ENCODE results near the gene PCP2.
"Not testable (repeated sequence)": the region's sequence is repeated elsewhere in the genome, so short reads cannot be mapped to it uniquely, and the experiment has no call there.

PCP2 gene

GRCh38 chr19:7652061-7652641 is 18.6 kb upstream of the PCP2 start:
- peaks cover 10% of the 10 kb centered on the region for H3K27me3 ChIP-seq (ENCODE audit: insufficient read depth, low read length)
- no peaks in the 10 kb centered on the region for H3K4me1 ChIP-seq (ENCODE audit: insufficient read depth, low read length)
- H2AFZ ChIP-seq (ENCODE audit: low read depth, low read length): no peak overlapping the region
- no peaks in the 10 kb centered on the region for H3K9me3 ChIP-seq (ENCODE audit: low read length)
- H3K4me3 ChIP-seq (ENCODE audit: low read length): peak overlapping the region; percentile 18
- H3K36me3 ChIP-seq (ENCODE audit: insufficient read depth, low read length): no peaks in the 10 kb centered on the region

- H3K36me3 ChIP-seq (ENCODE audit: insufficient read depth, low read length): no peaks in the 10 kb centered on the region
- H3K4me3 ChIP-seq (ENCODE audit: low read length): no peak overlapping the region
- H3K9me3 ChIP-seq (ENCODE audit: low read length): no peaks in the 10 kb centered on the region
- H2AFZ ChIP-seq (ENCODE audit: low read depth, low read length): no peak overlapping the region
- no peaks in the 10 kb centered on the region for H3K4me1 ChIP-seq (ENCODE audit: insufficient read depth, low read length)
- peaks cover 10% of the 10 kb centered on the region for H3K27me3 ChIP-seq (ENCODE audit: insufficient read depth, low read length)
Measured at GRCh38 chr19:7650148-7650547, 16.6 kb upstream of the PCP2 start.

DNA sequence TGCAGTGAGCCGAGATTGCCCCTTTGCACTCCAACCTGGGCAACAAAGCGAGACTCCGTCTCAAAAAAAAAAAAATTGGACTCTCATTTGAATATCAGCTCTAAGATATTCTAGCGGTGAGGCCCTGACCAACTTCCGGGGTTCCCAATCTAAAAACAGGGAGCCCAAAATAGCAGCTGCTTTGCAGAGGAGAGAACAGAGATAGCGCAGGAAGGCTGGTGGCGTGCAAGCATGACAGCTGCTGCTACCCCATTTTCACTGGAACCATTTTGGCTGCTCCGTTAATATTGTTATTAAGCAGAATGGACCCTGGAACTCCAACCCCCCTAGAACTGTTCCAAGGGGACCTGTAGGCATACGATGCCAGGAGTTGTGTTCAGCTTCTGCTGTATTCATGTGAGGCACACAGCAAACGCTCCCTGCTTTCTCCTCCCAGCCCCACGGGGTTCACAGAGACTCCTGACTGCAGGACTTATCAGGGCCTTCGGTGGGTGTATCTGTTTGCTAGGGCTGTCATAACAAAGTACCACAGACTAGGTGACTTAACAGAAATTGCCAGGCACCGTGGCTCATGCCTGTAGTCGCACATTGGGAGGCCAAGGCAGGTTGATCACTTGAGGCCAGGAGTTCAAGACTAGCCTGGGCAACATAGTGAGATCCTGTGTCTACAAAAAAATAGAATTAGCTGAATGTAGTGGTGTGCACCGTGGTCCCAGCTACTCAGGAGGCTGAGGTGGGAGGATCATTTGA is 14.9 kb upstream of the PCP2 start:
- Histone ChIP-seq H3K9me3 (ENCODE audit: low read length) (no peaks in the 10 kb centered on the region), H2AFZ (ENCODE audit: low read depth, low read length) (no peak overlapping the region), H3K27me3 (ENCODE audit: insufficient read depth, low read length) (peaks cover 10% of the 10 kb centered on the region), H3K4me1 (ENCODE audit: insufficient read depth, low read length) (no peaks in the 10 kb centered on the region), H3K4me3 (ENCODE audit: low read length) (no peak overlapping the region), H3K36me3 (ENCODE audit: insufficient read depth, low read length) (no peaks in the 10 kb centered on the region)

DNA sequence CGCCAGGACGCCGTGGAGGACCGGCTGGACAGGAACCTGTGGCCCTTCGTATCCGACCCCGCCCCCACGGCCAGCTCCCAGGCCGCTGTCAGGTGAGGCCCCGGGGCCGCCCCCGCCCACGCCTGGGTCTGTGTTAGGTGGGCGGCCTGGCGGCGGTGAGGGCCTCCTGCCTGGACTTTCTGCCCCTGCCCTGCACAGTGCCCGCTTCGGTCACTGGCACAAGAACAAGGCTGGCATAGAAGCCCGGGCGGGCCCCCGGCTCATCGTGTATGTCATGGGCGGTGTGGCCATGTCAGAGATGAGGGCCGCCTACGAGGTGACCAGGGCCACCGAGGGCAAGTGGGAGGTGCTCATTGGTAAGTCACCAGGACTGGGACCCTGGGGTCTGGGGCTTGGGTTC is 13.6 kb upstream of the PCP2 start:
- no peaks in the 10 kb centered on the region for H3K36me3 ChIP-seq (ENCODE audit: insufficient read depth, low read length)
- no peak overlapping the region for H2AFZ ChIP-seq (ENCODE audit: low read depth, low read length)
- no peak overlapping the region for H3K4me3 ChIP-seq (ENCODE audit: low read length)
- H3K27me3 ChIP-seq (ENCODE audit: insufficient read depth, low read length): peaks cover 10% of the 10 kb centered on the region
- no peaks in the 10 kb centered on the region for H3K4me1 ChIP-seq (ENCODE audit: insufficient read depth, low read length)
- no peaks in the 10 kb centered on the region for H3K9me3 ChIP-seq (ENCODE audit: low read length)

DNA sequence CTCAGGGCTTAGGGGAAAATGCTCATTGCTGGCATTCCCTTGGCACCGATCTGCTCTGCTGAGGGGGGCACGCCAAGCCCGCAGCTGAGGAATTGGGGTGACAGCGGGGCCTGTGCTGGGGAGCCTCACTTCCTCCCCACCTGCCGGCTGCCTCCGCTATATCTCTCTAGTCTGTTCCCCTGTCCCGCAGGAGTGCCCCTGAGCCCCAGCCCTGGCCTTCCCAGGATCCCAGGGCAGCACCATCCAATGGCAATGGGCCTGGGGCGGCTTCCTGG is 12.8 kb upstream of the PCP2 start:
- Histone ChIP-seq H3K9me3 (ENCODE audit: low read length) (no peaks in the 10 kb centered on the region), H3K4me3 (ENCODE audit: low read length) (no peak overlapping the region), H3K36me3 (ENCODE audit: insufficient read depth, low read length) (no peaks in the 10 kb centered on the region), H3K27me3 (ENCODE audit: insufficient read depth, low read length) (peaks cover 10% of the 10 kb centered on the region), H2AFZ (ENCODE audit: low read depth, low read length) (no peak overlapping the region), H3K4me1 (ENCODE audit: insufficient read depth, low read length) (no peaks in the 10 kb centered on the region)

GRCh38 chr19:7645656-7646425 is 12.3 kb upstream of the PCP2 start:
- peaks cover 5% of the 10 kb centered on the region for H3K27me3 ChIP-seq (ENCODE audit: insufficient read depth, low read length)
- no peak overlapping the region for H3K4me3 ChIP-seq (ENCODE audit: low read length)
- no peaks in the 10 kb centered on the region for H3K9me3 ChIP-seq (ENCODE audit: low read length)
- H2AFZ ChIP-seq (ENCODE audit: low read depth, low read length): no peak overlapping the region
- no peaks in the 10 kb centered on the region for H3K36me3 ChIP-seq (ENCODE audit: insufficient read depth, low read length)
- H3K4me1 ChIP-seq (ENCODE audit: insufficient read depth, low read length): no peaks in the 10 kb centered on the region

DNA sequence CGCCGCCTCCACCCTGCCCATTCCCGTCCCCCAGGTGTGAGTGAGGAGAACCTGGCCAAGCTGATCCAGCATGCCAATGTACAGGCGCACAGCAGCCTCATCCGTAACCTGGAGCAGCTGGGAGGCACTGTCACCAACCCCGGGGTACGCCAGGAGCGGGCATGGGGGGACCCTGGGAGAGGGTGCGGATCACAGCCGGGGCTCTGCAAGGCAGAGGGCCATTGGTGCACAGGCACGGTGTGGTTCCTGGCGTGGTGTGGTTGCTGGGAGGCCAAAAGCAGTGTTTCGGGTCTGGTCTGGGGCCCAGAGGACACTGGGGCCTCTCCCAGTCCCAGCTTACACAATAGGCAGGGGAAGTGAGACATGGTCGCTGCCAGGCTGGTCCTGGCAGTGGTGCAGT is 11.6 kb upstream of the PCP2 start:
- Histone ChIP-seq H2AFZ (ENCODE audit: low read depth, low read length) (no peak overlapping the region), H3K4me3 (ENCODE audit: low read length) (no peak overlapping the region), H3K36me3 (ENCODE audit: insufficient read depth, low read length) (no peaks in the 10 kb centered on the region), H3K9me3 (ENCODE audit: low read length) (no peaks in the 10 kb centered on the region), H3K4me1 (ENCODE audit: insufficient read depth, low read length) (no peaks in the 10 kb centered on the region), H3K27me3 (ENCODE audit: insufficient read depth, low read length) (peaks cover 1% of the 10 kb centered on the region)

- no peak overlapping the region for H3K4me3 ChIP-seq (ENCODE audit: low read length)
- H3K4me1 ChIP-seq (ENCODE audit: insufficient read depth, low read length): no peaks in the 10 kb centered on the region
- H3K27me3 ChIP-seq (ENCODE audit: insufficient read depth, low read length): no peaks in the 10 kb centered on the region
Measured at GRCh38 chr19:7644550-7644877, 11.0 kb upstream of the PCP2 start.

DNA sequence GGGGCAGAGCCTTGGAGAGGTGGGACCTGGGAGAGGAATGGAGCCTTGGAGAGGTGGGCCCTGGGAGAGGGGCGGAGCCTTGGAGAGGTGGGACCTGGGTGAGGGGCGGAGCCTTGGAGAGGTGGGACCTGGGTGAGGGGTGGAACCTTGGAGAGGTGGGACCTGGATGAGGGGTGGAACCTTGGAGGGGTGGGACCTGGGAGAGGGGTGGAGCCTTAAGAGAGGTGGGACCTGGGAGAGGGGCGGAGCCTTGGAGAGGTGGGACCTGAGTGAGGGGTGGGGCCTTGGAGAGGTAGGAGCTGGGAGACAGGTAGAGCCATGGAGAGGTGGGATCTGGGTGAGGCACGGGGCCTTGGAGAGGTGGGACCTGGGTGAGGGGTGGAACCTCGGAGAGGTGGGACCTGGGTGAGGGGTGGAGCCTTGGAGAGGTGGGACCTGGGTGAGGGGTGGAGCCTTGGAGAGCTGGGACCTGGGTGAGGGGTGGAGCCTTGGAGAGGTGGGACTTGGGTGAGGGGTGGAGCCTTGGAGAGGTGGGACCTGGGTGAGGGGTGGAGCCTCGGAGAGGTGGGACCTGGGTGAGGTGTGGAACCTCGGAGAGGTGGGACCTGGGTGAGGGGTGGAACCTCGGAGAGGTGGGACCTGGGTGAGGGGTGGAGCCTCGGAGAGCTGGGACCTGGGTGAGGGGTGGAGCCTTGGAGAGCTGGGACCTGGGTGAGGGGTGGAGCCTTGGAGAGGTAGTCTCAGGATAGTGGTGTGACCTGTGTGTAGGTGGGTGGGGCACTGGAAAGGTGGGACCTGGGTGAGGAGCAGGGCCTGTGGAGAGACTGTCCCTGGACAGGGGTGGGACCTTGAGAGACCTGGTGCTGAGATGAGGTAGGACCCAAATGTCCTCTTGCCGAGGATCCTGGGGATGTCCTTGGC is 10.4 kb upstream of the PCP2 start:
- H3K27me3 ChIP-seq (ENCODE audit: insufficient read depth, low read length); H3K4me3 ChIP-seq (ENCODE audit: low read length); H3K9me3 ChIP-seq (ENCODE audit: low read length); H3K36me3 ChIP-seq (ENCODE audit: insufficient read depth, low read length); H2AFZ ChIP-seq (ENCODE audit: low read depth, low read length); H3K4me1 ChIP-seq (ENCODE audit: insufficient read depth, low read length): not testable (repeated sequence)

More at GRCh38 chr19:7644550-7644877, 11.0 kb upstream of the PCP2 start:
- no peak overlapping the region for H2AFZ ChIP-seq (ENCODE audit: low read depth, low read length)
- no peaks in the 10 kb centered on the region for H3K36me3 ChIP-seq (ENCODE audit: insufficient read depth, low read length)
- H3K9me3 ChIP-seq (ENCODE audit: low read length): no peaks in the 10 kb centered on the region

DNA sequence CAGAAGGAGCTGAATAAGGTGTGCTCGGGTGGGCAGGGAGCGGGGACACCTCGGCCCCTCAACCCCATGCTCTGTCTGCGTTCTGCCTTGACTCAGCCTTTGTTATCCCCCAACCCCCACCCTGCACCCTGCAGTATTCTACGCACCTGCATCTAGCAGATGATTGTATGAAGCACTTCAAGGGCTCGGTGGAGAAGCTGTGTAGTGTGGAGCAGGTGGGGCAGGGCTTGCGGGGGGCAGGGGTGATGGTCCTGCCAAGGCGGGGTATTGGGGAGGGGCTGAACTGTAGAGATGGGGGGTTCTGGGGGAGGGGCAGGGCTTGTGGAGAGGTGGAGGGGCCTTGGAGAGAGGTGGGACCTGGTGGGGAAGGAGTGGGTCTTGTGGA is 9.5 kb upstream of the PCP2 start:
- Histone ChIP-seq H3K4me3 (ENCODE audit: low read length) (no peak overlapping the region), H3K4me1 (ENCODE audit: insufficient read depth, low read length) (no peaks in the 10 kb centered on the region), H3K27me3 (ENCODE audit: insufficient read depth, low read length) (no peaks in the 10 kb centered on the region), H3K9me3 (ENCODE audit: low read length) (no peaks in the 10 kb centered on the region), H2AFZ (ENCODE audit: low read depth, low read length) (no peak overlapping the region), H3K36me3 (ENCODE audit: insufficient read depth, low read length) (no peaks in the 10 kb centered on the region)

GRCh38 chr19:7642295-7643030 is 8.9 kb upstream of the PCP2 start:
- Histone ChIP-seq H3K4me3 (ENCODE audit: low read length) (no peak overlapping the region), H3K36me3 (ENCODE audit: insufficient read depth, low read length) (no peaks in the 10 kb centered on the region), H3K9me3 (ENCODE audit: low read length) (no peaks in the 10 kb centered on the region), H3K4me1 (ENCODE audit: insufficient read depth, low read length) (no peaks in the 10 kb centered on the region), H2AFZ (ENCODE audit: low read depth, low read length) (no peak overlapping the region), H3K27me3 (ENCODE audit: insufficient read depth, low read length) (peaks cover 2% of the 10 kb centered on the region)

GRCh38 chr19:7641290-7642276 is 8.1 kb upstream of the PCP2 start:
- Histone ChIP-seq H3K9me3 (ENCODE audit: low read length) (no peaks in the 10 kb centered on the region), H3K4me3 (ENCODE audit: low read length) (no peak overlapping the region), H2AFZ (ENCODE audit: low read depth, low read length) (no peak overlapping the region)

More at GRCh38 chr19:7641290-7642276, 8.1 kb upstream of the PCP2 start:
- H3K27me3 ChIP-seq (ENCODE audit: insufficient read depth, low read length): peaks cover 7% of the 10 kb centered on the region
- H3K4me1 ChIP-seq (ENCODE audit: insufficient read depth, low read length): no peaks in the 10 kb centered on the region
- no peaks in the 10 kb centered on the region for H3K36me3 ChIP-seq (ENCODE audit: insufficient read depth, low read length)

Measured in neuron (in vitro differentiated cells).